Measurements from ENCODE around the gene GTF3C2.

Gene GTF3C2

DNA sequence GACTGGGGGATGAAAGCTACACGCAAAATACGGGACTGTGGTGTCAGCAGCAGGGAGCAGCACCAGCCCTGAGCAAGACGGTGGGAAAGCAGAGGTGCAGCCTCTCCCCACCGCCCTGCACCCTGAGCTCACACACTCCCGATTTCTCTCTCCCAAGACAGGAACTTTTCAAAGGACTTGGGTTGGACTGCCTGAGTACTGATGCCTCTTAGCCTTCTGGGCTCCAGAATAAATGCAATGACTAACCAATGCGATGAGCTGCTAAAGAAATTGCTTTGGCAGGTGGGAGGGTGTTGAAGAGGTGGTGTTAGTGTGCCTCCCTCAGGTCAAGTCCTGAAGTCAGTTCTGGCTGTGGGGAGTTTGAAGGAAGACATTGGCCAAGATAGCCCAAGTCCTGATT lies 64.7 kb downstream of the GTF3C2 start:
- no peak for DNase-seq

DNA sequence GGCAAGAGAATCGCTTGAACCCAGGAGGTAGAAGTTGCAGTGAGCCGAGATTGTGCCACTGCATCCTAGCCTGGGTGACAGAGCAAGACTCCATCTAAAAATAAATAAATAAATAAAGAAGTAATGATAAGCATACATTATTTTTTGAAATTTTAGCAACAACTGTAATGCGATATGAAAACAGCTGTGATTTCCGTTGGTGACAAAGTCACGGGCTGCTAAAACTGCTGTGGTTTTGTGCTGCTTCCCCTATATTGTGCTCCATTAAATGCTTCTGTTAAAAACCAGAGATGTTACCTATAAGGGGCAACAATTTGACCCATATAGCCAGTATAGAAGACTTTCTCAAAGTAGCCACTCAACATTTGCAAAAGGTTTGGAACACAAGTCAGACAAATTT lies 66.0 kb downstream of the GTF3C2 start:
- DNase-seq = no peak

- no peak for DNase-seq
These were observed 68.0 kb downstream of the GTF3C2 start for GRCh38 chr2:27288610-27289009.

DNA sequence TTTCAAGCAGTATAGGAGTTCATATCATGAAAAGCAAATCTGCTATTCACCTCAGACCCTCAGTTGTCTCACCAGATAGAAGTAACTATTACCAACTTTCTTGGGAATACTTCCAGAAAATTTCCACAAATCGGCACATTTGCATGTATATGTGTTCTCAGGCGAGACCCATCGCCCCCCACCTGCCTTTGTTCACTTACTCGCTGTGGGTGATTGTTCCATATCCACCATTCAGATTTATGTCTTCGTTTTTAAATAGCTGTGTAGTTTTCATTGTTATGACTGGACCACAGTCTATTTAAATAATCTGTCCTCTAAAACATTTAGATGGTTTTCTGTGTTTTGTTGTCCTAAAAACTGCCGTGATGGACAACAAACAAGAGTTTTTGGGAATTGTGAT lies 71.1 kb downstream of the GTF3C2 start:
- DNase-seq = no peak

DNA sequence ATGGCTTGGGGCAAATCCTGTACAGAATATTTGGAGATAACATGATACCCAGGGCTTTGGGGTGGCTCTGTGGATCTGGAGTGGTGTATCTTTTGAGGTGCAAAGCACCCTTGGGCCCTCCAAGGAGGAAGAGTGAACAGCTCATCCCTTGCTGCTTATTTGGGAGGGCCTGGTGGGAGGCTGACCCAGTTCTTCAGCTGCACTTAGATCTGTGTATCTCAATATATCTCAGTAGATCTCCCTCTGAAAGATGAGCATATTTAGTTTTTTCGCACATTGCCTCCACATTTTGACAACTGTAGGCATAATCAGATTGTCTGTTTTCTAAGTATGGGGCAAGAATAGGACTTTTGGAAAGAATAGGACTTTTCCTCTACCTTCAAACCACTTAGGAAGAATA lies 71.6 kb downstream of the GTF3C2 start:
- no peak for DNase-seq

- DNase-seq = no peak
These were observed 73.7 kb downstream of the GTF3C2 start for GRCh38 chr2:27282892-27283291.

DNA sequence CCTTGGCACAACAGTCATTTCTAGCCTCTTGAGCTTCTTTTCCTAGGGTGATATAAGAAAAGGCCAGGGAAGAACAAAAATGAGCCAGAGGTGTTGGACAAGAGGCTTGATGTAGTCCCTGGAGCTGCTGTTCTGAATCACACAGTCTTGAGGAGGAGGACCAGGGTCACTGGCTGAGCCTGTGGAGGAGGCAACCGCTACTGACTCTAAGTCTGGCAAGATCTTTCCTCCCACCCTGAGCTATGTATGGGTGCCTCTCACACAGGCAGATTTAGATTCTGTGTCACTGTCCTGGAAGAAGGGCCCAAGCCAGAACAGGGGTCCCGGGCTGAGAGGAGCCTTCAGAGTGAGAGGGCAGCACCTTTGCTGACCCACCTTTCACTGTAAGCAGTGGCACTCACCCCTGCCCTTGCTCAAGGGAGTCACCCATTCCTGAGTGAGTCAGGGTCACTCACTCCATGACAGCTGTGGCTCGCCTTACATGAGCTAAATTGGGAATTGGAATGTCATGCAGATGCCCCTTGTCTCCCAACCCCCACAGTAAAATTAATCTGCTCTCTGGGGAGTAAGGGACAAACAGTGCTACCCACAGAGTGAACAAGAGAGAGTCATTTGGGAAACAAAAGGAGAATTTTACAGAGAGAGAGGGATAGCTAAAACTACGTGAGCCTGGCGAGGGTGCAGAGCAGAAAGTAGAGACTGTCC lies 74.6 kb downstream of the GTF3C2 start, which contains the start of gene TRIM54:
Gene TRIM54, plus strand, starts transcription at position 575 of the 705 bp plus-strand sequence. CDS start 303 bp downstream, outside the sequence.
- DNase-seq = no peak

- DNase-seq = no peak
These were observed 75.1 kb downstream of the GTF3C2 start for GRCh38 chr2:27281442-27281841.

DNA sequence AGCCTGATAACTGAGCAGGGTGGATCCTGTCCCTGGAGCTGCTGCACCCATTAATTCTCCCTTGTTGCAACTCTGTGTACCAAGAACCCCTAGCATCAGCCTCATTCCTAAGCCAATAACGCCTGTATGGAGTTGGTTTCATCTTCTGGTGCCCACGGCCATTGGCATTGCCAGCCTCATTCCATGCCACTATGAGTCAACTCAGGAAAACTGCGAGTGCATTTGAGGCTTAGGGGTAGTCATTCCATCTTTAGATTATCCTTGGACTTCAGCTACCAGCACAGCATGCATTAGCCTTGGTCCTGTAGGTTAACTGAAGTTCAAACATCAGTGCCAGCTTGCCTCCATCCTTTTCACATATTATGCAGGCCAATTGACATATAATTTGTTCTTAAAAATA lies 75.7 kb downstream of the GTF3C2 start:
- no peak for DNase-seq

- no peak for DNase-seq
These were observed 78.6 kb downstream of the GTF3C2 start for GRCh38 chr2:27278010-27278409.
